T-helper 22 cell (primary cell): ENCODE results near the gene PROCA1.
"Not testable (repeated sequence)": the region's sequence is repeated elsewhere in the genome, so short reads cannot be mapped to it uniquely, and the experiment has no call there.

Experiments used
- DNase-seq: peaks from one replicate; pipeline ENCODE4 v3.0.0-alpha.2; 2020; ENCODE audit warnings: low read depth

PROCA1 gene

DNA sequence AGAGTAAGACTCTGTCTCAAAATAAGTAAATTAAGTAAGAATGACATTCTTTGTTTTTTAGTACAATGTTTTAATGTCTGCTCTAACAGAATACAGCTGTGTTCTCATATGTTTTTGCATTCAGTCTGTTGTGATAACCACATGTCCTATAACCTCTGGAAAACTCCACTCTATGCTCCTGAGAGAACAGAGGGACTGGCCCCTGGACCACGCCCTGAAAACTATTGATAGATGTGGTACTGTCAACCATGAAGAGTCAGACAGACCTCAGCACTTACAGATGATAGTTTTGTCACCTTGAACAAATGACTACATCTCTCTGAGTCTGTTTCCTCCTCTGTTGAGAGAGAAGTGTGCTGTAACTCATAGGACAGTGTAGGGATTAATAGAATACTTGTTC lies 41.8 kb downstream of the PROCA1 start:
- DNase-seq, result no peak

DNA sequence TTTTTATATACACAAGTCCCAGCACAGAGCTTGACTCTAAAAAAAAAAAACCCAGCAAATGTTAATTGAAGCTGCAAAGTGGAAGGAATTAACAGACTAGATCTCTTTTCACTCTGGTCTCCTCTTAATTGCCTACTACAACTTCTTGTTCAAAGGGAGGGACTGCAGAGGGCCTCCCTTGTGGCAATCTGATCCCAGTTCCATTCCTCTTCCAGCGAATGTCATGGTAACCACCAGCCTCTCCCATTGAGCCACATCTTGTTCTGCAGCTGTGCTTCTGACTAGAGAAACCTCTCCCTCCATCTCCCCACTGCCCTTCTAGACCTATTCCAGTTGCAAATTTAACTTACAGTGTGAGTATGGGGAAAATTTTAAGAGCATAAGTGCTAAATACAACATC lies 43.8 kb downstream of the PROCA1 start:
- no peak for DNase-seq

DNA sequence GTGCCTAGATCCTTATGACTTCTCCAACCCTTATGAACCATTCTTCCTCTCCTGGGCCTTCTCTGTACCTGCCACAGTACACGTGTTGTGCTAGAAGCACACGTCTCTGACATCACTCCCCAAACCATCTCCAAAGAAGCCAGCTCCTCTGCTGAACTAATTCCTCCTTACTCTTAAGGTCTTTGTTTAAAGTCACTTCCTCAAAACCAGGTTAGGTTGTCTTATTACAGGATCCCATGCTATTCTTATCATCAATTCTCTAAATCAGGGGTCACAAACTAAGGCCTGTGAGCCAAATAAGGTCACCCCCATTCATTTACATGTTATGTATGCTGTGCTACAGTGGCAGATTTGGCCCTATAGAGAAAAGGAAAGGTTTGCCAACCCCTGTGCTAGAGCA lies 45.7 kb downstream of the PROCA1 start:
- no peak for DNase-seq

DNA sequence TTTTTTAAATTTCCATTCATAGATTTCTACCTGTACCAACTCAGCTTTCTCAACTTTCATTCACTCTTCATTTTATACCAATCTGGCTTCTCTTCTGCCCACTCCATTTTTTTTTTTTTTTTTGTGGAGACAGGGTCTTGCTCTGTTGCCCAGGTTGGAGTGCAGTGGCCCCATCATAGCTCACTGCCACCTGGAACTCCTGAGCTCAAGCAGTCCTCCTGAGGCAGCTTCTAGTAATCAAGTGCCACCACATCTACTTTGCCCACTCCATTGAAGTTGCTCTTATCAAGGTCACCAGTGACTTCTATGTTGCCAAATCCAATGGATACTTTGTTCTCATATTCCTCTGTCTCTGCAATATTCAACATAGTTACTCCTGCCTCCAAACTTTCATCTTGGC lies 48.0 kb downstream of the PROCA1 start:
- DNase-seq, result no peak

DNA sequence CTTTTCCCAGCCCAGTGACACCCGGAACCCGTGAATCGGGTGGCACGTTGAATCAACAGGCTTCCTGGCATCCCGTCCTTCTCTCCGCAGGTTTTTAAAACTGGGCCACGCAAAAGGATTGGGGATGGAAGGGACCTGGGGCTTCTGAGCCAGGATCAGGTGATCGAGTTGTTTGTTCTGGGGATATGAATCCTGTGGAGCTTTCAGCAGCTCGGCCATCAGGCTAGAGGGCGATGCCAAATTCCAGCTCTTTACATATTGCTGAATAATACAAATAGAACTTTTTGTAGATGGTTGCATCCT lies 49.2 kb downstream of the PROCA1 start:
- no peak for DNase-seq

DNA sequence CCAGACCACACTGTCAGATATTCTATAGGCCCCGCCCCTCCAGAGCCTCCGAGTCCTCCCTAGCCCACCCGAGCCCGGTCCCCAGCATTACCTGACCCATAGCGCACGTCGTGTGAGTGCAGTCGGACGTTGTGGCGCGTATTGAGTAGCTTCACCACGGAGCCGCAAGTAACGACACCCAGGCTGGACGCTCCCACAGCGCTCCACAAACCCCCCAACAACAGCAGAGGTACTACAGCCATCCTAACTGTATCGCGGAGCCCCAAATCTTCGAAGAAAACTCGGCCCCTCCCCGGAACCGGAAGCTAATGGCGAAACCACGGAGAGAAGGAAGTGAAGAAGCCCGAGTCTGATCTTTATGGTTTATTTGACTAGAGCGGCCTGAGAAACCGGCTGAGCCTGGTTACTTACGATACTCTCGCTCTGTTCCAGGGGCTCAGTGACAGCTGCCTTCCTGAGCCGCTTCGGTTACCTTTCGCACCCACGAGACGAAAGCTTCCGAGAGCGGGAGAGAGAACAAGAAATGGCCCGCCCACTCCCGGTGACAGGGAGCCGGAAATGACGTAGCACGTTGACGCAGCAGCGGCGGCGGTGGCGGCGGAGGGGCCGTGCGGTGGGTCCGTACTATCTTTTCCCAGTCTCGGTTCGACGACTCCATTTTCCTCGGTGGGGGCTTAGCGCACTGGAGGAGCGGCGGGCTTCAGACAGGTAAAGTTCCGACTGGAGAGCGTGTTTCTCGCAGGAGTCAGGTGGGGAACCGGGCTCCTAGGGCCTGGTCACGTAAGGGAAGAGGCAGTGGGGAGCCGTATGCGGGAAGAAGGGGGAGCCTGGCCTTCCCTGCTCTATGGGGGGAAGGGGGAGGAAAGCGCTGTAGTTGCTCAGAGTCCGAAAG lies 49.8 kb downstream of the PROCA1 start, which contains the start of the genes SDF2 and SUPT6H:
Gene SDF2, minus strand, starts transcription at position 272 of the 892 bp plus-strand sequence. Its CDS starts 30 bp downstream, at position 242.
Gene SUPT6H, plus strand, starts transcription at position 571 of the 892 bp plus-strand sequence. CDS start 11,197 bp downstream, outside the sequence.
- peak; percentile 87 for DNase-seq

DNA sequence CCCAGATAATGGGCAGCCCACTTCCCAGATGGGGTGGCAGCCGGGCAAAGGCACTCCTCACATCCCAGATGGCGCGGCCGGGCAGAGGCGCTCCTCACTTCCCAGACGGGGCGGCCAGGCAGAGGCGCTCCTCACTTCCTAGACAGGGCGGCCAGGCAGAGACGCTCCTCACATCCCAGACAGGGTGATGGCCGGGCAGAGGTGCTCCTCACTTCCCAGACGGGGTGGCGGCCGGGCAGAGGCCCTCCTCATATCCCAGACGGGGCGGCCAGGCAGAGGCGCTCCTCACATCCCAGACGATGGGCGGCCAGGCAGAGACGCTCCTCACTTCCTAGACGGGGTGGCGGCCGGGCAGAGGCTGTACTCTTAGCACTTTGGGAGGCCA lies 52.2 kb downstream of the PROCA1 start:
- DNase-seq, result not testable (repeated sequence)

DNA sequence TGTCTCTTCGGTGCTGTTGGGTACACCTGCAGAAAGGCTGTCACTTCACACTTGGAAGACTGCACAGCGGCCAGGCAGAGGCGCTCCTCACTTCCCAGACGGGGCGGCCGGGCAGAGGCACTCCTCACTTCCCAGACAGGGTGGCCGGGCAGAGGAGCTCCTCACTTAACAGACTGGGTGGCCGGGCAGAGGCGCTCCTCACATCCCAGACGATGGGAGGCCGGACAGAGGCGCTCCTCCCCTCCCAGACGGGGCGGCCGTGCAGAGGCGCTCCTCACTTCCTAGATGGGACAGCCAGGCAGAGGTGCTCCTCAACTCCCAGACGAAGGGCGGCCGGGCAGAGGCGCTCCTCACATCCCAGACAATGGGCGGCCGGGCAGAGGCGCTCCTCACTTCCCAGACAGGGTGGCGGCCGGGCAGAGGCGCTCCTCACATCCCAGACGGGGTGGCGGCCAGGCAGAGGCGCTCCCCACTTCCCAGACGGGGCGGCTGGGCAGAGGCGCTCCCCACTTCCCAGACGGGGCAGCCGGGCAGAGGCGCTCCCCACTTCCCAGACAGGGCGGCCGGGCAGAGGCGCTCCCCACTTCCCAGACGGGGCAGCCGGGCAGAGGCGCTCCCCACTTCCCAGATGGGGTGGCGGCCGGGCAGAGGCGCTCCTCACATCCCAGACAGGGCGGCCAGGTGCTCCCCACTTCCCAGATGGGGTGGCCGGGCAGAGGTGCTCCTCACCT lies 52.8 kb downstream of the PROCA1 start:
- DNase-seq, result not testable (repeated sequence)

DNA sequence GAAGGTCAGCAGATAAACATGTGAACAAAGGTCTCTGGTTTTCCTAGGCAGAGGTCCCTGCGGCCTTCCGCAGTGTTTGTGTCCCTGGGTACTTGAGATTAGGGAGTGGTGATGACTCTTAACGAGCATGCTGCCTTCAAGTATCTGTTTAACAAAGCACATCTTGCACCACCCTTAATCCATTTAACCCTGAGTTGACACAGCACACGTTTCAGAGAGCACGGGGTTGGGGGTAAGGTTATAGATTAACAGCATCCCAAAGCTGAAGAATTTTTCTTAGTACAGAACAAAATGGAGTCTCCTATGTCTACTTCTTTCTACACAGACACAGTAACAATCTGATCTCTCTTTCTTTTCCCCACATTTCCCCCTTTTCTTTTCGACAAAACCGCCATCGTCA lies 53.3 kb downstream of the PROCA1 start:
- not testable (repeated sequence) for DNase-seq

DNA sequence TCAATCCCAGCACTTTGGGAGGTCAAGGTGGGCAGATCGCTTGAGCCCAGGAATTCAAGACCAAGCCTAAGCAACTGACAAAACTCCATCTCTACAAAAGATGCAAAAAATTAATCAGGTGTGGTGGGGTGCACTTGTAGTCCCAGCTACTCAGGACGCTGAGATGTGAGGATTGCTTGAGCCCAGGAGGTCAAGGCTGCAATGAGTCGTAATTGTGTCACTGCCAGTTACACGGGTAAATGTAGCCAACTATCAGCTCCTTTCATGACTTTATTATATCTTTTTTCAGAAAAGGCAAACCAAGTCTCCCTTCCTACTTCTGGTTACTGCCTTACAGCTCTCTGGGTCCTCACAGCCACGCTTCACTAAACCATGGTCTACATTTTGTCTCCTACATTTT lies 53.9 kb downstream of the PROCA1 start:
- no peak for DNase-seq

DNA sequence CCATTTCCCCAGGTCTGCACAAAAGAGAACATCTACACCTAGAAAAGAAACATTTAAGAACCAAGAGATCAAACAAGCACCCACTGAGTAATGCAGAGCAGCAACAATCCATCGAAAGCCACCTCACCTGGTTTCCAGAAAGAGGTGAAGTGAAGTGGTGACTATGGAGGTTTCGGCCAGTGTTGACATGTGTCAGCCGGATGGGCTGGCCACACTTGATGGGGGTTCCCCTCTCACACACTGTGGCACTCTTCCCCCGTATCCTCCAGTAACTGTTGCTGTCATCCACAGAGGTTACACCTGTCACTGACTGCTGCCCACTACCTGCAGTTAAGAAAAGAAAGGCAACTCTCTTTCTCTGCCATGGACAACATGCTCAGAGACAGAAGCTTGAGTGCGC lies 56.5 kb downstream of the PROCA1 start:
- no peak for DNase-seq
